NCI-H69 (cell line): ENCODE measurements around the gene MYO5C.

Experiments
- DNase-seq: peaks from one replicate; lab custom pipeline; 2025; lab: John Stamatoyannopoulos, UW

The MYO5C gene

DNA sequence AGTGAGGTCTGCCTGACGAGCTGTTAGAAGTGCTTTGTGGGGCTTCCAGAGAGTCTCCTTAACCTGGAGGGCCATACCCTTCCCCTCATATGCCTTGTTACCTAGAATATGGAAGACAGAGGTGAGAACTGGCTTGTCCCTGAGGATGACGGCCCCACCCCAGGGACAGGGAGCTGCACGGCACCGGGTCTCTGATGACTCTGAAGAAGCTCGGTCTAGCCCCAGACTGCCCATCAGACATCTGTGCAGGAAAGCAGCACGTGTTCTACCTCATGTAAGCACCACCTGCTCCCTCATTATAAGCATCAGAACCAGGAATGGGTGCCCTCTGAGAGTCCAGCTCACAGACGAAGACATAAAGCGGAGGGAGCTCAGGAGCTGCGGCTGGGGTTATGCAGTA is 18.0 kb downstream of the MYO5C start:
- DNase-seq, result no peak

DNA sequence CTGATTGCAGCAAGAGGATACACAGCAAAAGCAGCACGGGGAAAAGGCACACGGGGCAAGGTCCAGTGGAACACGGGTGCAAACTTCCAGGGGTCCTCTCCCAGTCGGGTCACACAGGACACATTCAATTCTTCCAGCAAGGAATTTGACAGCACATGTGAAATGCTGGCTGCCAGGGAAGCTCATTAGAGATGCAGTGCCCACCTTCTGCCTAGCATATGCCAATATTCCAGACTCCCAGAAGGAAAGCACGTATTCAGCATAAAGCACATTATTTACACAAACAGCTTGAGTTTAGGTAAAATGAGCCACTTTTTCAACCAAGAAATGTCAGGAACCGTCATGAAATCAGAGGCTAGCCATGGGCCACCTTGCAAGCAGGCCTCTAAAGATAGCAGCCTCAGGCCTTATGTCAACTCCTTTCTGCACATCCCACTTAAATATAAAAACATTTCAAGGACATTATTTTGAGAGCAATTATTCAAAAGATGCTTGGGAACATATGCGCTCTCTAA is 19.3 kb downstream of the MYO5C start:
- no peak for DNase-seq

DNA sequence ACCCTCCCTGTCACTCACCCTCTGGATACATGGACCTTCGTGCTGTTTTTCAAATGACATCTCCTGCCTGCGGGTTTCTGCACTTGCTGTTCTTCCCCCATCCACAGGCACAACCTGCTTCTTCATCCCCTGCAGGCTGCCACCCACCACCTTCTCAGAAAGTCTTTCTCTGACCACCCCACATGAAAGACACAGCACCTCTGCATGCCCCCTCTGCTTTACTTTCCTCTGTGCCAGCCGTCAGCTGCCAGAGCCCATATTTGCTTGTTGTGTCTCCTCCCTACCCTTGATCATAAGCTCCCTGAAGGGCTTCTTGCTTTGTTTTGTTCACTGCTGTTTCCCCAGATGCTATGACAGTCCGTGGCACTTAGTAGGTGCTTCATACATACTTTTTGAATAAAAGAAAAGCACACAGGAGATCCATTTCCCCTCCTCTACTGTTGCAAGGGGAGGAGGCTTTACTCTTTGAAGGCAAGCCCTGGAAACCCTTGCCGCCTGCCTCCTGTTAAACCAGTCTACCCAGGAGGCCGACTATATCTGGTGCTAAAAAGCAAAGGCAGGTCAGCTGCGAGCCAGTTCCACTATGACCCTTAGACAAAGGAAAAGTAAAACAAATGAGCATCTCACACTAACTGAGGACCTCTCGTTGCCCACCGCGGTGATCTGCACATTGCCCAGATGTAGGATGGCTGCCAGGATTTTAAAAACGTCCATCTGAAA is 31.9 kb downstream of the MYO5C start:
- DNase-seq, result no peak

DNA sequence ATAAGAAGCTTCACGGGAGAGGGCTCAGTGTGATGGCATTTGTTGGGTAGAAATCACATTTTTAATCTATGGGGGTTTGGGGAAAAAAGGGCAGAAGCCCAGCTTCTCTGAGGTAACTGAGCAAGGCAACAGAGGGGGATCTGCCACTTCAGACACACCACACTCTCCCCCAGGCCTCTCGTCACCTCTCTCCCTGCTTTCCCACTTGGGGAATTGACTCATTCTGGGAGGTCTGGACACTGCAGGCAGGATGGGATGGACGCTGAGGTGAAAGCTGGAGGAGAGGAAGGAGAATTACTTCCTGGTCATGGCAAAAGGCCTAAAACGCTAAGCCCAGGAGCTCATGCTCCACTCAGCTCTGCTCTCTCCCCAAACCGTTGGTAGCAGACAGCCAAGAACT is 33.2 kb downstream of the MYO5C start:
- DNase-seq, result no peak

DNA sequence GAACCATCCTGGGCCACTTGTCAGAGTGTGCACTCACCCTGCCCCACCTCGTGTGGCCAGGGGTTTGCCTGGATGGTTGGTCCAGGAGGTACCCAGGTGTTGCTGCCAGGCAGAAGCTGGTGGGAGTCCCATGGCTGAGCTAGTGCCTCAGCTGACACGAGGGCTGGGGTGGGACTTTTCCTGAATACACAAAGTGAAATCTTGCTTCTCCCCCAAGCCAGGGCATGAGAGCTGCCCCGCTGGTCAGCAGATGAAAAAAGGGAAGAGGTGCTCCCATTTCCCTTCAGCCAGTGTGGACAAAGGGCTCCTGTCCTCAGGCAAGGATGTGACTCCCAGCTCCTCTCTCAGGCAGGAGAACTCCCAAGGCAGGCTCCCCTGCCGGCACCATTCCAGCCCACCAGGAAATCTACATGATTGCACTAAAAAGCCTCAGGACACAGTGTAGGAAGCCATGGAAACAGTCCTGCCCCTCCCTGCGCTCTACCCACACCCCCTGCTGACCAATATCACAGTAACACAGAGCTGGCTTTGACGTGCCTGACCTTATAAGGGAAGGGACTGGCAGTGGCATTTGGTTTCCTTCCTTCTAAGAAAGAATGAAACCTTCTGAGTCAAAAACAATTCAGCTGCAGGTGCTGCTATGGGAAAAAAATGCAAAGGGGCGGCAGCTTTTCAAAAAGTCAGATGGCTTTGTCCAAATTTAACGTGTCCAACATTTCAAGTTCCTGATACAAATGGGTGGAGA is 33.9 kb downstream of the MYO5C start:
- peak; percentile 94 for DNase-seq

DNA sequence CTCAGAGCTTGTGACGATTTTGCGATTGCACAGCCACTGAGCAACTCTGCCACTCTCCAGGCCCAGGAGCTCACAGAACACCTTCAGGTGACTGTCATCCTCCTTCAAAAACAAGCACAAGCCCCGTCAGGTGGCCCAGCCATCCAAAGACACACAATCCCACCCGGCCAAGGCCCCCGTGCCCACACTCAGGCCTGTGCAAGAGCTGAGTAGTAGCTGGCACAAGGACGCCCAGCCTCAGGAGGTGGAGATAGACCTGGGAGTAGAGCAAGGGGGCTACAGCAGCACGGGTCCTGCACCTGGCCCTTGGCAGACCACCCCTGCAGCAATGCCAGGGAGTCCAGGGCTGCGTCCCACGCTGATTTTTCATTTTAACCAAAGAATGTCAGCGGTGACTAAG is 34.6 kb downstream of the MYO5C start:
- DNase-seq, result no peak

DNA sequence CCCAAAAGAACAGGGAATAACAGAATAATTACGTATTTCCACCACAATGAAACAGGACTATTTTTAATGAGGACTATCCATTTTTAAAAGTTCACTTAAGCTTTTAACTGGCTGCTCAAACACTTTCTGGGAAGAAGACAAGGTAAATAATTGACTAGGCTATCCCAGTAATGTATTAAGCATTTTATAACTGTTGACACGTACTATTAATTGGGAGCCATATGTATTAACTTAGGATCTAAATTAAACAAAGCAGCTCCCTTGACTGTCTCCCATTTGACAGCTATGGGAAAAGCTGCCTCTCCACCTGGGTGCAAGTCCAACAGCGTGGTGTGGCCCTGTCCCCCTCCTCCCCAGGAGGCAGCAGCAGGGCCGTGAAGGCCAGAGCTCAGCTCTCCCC is 36.1 kb downstream of the MYO5C start:
- no peak for DNase-seq

DNA sequence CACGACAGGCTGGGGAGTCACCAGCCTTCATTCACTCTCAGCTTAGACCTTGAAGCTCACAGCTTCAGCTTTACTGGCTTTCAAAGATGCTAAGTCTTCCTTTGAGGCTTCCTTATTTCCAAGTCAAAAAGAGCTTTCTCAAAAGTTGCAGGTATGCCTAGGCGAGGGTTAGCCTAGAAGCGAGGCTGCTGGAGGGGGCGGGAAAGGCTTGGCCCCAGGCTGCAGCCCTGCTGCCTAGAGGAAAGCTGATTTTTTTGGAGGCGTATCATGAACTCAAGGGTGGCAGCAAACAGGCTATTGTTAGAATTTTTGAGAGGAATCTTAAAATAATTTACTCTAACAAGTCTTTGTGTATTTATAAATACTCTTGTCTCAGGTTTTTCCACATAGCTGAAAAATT is 37.1 kb downstream of the MYO5C start:
- DNase-seq, result no peak

DNA sequence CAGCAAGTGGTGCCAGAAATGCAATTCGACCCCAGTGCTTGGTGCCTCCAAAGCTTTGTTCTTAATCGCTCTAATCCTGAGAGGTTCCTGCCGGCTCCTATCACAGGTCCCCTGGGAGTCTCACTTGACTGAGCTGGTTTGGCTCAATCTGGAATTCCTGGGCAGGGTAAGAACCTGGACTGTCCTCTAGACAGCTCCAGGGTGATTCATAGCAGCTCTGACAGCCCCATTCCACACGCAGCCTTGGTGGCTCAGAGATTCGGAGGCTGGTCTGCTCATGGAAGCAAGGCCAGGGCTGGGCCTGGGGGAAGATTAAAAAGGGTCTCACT is 37.9 kb downstream of the MYO5C start:
- DNase-seq, result peak; percentile 53

DNA sequence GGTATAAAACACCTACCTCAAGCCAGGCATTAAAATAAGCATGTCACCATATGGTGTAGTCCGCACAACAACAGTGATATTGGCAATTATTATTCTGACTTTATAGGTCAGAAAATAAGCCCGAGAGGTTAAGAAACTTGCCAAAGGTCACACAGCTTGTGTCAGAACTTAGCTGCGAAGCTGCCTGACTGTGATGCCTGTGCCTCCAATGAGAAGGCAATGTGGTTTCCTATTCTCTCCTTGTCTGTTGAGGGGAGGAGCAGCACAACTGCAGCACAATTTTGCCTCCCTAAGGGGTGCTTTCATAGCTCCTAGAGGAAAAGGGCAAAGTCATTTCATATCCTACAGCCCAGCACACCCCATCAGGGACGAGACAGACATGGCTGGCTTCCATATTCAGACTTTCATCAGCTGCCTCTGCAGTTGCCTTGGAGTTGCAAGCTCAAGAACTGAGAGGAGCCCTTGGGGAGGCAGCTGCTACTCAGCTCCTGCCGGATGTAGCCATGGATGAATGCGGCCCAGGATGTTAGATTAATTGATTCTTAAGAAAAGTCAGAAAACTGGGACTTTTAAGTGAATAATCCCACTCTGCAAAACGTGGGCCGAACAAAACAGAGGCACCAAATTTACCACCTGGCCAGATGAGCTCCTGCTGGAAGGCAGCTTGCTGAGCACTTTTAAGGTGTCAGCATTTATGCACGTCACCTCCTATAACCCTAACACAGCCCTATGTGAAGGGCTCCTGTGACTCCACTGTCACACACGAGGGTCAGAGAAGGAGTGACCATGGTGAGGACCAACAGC is 38.5 kb downstream of the MYO5C start:
- DNase-seq, result no peak

DNA sequence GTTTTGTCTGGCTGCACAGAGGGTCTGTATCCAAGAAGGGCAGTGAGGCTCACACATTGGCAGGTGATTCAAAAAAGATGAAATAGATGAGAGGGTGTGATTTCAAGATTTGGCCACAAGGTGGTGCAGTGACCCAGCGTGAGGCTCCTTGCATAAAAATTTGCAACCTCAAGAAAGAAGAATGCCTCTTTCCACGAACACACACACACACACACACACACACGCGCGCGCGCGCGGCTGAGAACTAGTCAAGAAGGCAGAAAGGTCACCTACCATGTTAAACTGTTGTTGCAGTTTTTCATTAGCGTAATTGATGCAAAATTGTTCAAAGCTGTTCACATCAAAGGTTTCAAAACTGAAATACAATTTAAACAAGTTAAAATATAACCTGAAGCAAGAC is 39.2 kb downstream of the MYO5C start:
- DNase-seq, result peak; percentile 78

DNA sequence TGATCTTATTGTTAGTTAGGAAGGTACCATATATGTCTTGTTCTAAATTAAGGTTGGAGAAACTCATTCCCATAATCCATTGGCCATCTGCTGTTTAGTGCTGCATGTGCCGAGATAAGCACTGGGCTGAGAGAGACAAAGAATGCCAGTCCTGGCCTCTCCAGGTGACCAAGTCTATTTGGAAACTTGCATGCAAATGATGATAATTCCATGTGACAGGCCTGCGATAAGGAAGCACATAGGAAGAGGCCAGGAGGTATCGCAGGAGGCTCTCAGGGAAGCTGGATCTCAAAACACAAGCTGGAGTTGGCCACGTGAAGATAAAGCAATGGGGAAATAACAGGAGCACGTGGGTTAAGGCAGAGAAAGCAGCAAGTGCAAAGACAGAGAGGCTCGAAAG is 39.7 kb downstream of the MYO5C start:
- DNase-seq, result peak; percentile 34

DNA sequence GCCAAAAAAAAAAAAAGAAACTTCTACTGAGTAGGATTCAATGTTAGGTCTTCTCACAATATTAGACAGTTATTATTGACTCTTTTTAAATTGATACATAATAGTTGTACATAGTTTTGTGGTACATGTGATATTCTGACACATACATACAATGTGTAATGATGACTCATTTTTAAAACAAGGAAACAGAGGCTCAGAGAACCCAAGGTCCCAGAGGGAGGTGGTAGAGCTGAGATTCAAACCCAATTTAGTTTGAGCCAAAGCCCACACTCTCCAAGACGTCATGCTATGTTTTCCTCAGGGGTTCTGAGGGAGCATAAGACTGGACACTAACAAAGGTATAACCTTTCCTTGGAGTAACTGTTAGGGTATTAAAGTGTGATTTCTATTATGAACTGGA is 40.6 kb downstream of the MYO5C start:
- no peak for DNase-seq

DNA sequence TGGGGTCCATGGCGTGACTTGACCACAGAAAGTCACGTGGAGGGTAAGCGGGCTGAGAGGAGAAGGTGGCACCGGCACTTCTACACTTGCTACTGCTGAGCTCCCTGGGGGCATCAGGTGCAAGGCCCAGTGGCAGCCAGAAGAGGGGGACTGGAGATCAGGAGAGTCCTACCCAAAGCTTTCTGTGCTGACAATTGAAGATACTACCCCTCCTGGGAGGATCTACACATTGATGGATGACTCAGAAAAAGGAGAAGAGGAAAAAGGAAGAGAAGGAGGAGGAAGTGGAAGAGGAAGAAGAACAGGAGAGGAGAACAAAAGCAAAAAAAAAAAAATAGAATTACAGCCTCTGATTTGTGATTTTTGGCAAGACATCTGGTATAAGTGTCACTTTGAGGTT is 41.2 kb downstream of the MYO5C start:
- DNase-seq, result peak; percentile 19

DNA sequence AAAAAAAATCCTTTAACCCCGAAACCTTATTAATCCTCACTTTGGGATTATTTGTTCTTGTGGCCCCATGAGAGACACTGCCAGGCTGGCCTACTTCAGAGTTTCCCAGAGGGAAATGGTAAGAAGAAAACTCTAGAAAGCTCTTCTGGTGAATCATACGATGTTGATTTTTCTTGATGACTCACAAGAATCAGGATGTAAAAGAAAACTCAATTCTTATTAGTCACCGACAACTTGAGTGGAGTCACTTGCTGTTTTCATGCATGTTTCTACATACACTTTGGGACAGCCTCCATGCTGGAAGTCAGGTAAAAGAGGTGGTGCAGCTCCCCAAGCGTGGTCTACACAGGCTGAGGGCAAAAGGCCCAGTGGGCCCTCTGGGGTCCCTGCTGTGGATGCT is 42.8 kb downstream of the MYO5C start:
- DNase-seq, result no peak

DNA sequence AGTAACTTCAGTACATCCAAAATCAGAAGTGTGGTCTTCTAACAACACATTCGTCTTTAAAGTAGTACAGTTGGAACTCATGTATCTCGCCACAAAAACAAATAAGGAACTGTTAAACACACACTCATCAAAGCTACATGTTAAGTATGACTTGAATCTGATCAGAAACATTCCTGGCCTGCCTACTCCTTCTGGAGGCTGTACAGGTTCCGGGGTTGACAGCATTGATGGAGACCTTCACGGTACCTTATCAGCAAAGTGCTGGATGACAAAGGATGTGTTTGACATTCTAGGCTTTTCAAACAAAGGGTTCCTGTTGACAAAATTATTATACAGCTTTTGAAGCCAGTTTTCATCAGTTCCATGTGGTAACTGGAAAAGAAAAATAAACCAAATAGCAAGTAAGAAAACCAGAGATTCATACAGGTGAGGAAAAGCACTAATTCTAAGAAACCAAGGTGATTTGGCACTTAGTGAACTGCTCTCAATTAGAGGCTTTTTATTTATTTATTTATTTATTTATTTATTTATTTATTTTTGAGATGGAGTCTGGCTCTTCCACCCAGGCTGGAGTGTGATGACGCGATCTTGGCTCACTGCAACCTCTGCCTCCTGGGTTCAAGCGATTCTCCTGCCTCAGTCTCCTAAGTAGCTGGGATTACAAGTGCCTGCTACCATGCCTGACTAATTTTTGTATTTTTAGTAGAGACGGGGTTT is 44.3 kb downstream of the MYO5C start:
- DNase-seq, result no peak

DNA sequence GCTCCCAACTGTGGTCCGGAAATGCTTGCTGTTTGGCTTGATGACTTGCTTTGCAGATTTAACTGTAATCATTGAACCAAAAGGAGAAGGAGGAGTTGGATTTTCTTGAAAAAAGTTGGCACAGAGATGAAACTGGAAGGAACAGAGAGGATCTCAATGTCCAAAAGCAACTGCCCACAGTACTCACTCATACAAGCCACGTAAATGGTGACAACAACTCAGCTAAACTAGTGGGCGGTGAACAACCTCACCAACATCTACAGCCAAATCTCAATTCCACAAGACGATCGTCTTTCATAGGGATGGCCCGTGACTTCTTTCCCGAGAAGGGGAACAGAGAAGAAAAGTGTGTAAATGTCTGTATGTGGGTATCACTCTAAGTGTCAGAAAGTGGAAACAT is 48.1 kb downstream of the MYO5C start:
- no peak for DNase-seq

DNA sequence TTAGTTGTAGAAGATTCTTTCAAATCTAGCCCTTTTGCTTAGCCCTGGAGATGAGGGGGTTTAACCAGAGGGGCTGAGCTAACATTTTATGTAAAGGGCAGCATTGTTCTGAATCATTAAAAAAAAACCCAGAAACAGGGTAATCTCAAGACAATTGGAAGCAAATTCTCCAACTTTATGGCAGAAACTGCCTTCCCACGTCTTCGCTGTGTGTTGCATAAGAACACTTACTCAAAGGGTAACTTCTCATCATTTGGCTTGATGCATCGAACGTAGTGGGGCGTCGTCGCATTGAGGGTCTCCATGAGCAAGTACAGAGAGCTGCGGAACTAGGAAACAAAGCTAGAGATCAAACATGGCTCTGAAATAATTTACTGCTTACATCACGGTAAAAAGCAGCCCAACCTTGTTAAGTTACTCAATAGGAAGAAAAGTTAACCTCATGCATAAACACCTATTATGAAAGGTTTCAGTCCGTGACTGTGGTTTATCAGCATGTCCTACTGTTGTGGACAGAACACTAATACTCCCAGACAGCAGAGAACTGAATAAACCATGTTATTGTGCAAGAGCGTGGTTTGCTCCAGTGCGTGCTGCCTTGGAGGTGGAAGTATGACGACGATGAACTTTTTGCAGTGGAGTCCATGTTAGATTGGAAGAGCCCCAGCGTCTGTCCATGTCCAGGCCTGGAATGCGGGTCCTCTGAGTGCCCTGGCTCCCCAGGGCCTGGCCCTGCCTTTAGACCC is 48.7 kb downstream of the MYO5C start:
- no peak for DNase-seq

DNA sequence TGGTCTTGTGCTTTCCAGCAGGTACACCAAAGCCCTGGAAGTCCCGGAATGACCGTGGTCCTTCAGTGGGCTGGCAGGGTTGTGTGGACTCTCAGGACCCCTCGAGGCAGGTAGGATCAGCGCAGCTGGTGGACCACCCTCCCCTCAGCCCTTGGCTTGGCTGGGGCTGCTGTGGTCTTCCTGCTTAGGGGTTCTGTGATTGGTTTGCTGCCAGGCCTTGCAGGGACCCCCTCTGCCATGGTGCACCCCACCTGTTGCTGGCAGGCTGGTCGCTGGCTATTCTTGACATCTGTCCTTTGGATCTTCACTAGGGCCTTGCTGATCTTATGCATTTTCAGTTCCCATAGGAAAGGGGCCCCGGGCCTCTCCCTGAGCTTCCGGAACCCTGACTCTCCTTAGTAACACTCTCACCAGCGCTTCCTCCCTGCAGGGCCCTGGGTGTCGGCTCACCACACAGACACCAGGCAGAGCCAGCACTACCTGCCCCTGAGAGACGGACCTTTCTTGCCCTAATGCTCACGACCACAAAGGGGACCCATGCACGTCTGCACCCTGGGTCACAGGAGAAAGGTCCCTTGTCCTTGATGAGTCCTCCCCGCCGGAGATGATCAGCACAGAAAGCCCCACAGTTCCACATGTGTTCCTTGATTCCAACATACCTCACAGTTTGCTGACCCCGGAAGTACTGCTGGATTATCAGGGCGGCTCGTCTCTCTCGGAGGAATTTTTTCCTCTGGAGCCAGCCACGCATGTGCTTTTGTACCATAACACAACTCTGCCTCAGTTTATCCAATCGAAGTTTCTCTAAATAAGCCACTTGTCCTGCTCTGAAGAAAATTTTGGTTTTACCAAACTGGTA is 51.7 kb downstream of the MYO5C start:
- DNase-seq, result no peak

DNA sequence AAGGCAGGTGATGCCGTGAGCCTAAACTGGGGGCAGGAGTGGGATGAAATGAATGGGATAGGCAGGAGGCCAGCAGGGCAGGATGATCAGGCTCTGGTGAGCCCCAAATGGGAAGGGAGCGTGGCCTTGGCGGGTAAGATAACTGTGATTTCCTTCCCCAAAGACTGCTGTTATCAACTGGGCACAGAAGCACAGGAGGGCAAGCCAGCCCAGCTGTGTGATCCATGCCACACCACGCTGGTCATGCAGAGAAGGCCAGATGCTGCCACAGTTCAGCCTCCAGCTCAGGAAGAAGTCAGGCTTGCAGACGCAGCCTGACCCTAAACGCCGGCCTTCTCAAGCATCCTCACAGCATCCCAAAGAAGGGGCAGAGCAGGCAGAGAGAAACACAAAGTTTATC is 52.3 kb downstream of the MYO5C start:
- no peak for DNase-seq

DNA sequence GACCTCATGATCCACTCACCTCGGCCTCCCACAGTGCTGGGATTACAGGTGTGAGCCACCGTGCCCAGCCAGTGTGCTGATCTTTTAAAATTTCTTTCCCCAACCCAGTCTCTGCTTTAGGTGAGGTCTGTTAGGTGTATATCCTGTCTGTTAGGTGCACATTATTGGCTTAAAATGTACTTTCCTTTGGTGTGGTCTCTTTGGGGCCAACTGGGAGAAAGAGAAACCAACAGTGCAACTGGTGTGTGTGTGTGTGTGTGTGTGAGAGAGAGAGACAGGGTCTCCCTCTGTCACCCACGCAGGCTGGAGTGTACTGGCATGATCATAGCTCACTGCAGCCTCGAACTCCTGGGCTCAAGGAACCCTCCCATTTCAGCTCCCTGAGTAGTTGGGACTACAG is 54.1 kb downstream of the MYO5C start:
- DNase-seq, result no peak
